Activated gamma-delta T cell treated with anti-CD3 and anti-CD28 coated beads, Interleukin-2, amount 50 U/mL, for 16 hours (primary cell): Measurements from ENCODE around the gene PDZD8.
"Not testable (repeated sequence)": the region's sequence is repeated elsewhere in the genome, so short reads cannot be mapped to it uniquely, and the experiment has no call there.

Source experiments
- DNase-seq: peaks from one replicate; pipeline ENCODE4 v3.0.0-alpha.2; 2020; ENCODE audit warnings: low read depth

Gene PDZD8

GRCh38 chr10:117350909-117351308, 24.3 kb downstream of the PDZD8 start:
- no peak for DNase-seq

GRCh38 chr10:117348236-117348635, 27.0 kb downstream of the PDZD8 start:
- no peak for DNase-seq

- no peak for DNase-seq
These were observed 28.7 kb downstream of the PDZD8 start for GRCh38 chr10:117346574-117346973.

GRCh38 chr10:117345143-117345542, 30.1 kb downstream of the PDZD8 start:
- DNase-seq = no peak

- no peak for DNase-seq
These were observed 32.6 kb downstream of the PDZD8 start for GRCh38 chr10:117342641-117343040.

GRCh38 chr10:117341061-117341460, 34.2 kb downstream of the PDZD8 start:
- no peak for DNase-seq

- no peak for DNase-seq
These were observed 35.3 kb downstream of the PDZD8 start for GRCh38 chr10:117339979-117340378.

- DNase-seq = no peak
These were observed 35.7 kb downstream of the PDZD8 start for GRCh38 chr10:117339578-117339977.

GRCh38 chr10:117334926-117335325, 40.3 kb downstream of the PDZD8 start:
- DNase-seq = no peak

- no peak for DNase-seq
These were observed 41.2 kb downstream of the PDZD8 start for GRCh38 chr10:117334066-117334465.

- no peak for DNase-seq
These were observed 48.0 kb downstream of the PDZD8 start for GRCh38 chr10:117327262-117327661.

GRCh38 chr10:117324367-117324766, 50.9 kb downstream of the PDZD8 start:
- DNase-seq = no peak

- DNase-seq = no peak
These were observed 53.0 kb downstream of the PDZD8 start for GRCh38 chr10:117322260-117322659.

- no peak for DNase-seq
These were observed 55.1 kb downstream of the PDZD8 start for GRCh38 chr10:117320050-117320665.

GRCh38 chr10:117318909-117319308, 56.3 kb downstream of the PDZD8 start:
- DNase-seq = no peak

GRCh38 chr10:117316701-117317100, 58.5 kb downstream of the PDZD8 start:
- no peak for DNase-seq

GRCh38 chr10:117313641-117314040, 61.6 kb downstream of the PDZD8 start:
- no peak for DNase-seq

GRCh38 chr10:117312430-117312829, 62.8 kb downstream of the PDZD8 start:
- DNase-seq = no peak

- DNase-seq = no peak
These were observed 64.0 kb downstream of the PDZD8 start for GRCh38 chr10:117311261-117311660.

- no peak for DNase-seq
These were observed 68.6 kb downstream of the PDZD8 start for GRCh38 chr10:117306674-117307073.

GRCh38 chr10:117303451-117303850, 71.8 kb downstream of the PDZD8 start:
- not testable (repeated sequence) for DNase-seq

- no peak for DNase-seq
These were observed 74.6 kb downstream of the PDZD8 start for GRCh38 chr10:117300671-117301070.

GRCh38 chr10:117299435-117299834, 75.8 kb downstream of the PDZD8 start:
- DNase-seq = no peak

GRCh38 chr10:117298219-117298618, 77.0 kb downstream of the PDZD8 start:
- no peak for DNase-seq

GRCh38 chr10:117294735-117295134, 80.5 kb downstream of the PDZD8 start:
- no peak for DNase-seq
